SHP77 (cell line): ENCODE results near the gene CDC42EP4.
A peak's percentile ranks its signal among the peaks of the same experiment; 100 is the strongest.
"Not testable (repeated sequence)": the region's sequence is repeated elsewhere in the genome, so short reads cannot be mapped to it uniquely, and the experiment has no call there.

ENCODE experiments used
- DNase-seq, 2 experiments: peaks; one replicate each; lab custom pipeline; 2025; lab: John Stamatoyannopoulos, UW

CDC42EP4 gene

DNA sequence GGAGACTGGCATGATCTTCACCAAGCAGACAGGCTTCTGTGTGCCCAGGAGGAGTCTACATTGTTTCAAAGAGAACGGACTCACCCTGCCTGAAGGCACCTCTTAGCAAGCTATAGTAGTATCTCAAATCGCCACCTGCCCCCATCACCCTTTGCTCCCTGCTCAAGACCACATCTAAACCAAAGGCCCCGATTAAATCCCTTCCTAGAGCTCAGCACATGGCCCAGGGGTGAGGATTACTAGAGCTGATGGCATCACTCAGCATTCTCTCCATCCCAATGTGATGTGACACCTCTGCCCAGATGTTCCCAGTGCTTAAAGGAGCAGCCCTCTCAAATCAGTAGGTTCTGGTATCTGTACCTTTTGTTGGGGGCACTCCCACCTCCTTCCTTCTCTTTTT is 8.0 kb upstream of the CDC42EP4 start:
- DNase-seq: no peak

- DNase-seq: no peak
Observed at GRCh38 chr17:73318836-73319235, 7.0 kb upstream of the CDC42EP4 start.

DNA sequence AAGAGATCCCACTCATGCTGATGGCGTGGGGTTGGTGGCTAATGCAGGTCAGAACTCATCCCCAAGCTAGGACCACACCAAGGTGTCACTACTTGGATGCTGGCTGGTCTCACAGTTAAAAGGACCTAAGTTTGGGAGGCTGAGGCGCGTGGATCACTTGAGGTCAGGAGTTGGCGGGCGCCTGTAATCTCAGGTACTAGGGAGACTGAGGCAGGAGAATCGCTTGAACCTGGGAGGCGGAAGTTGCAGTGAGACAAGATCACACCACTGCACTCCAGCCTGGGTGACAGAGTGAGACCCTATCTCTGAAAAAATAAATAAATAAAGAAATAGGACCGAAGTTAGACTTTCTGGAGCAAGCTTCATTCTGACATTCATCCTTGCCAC is 6.6 kb upstream of the CDC42EP4 start:
- DNase-seq: no peak

DNA sequence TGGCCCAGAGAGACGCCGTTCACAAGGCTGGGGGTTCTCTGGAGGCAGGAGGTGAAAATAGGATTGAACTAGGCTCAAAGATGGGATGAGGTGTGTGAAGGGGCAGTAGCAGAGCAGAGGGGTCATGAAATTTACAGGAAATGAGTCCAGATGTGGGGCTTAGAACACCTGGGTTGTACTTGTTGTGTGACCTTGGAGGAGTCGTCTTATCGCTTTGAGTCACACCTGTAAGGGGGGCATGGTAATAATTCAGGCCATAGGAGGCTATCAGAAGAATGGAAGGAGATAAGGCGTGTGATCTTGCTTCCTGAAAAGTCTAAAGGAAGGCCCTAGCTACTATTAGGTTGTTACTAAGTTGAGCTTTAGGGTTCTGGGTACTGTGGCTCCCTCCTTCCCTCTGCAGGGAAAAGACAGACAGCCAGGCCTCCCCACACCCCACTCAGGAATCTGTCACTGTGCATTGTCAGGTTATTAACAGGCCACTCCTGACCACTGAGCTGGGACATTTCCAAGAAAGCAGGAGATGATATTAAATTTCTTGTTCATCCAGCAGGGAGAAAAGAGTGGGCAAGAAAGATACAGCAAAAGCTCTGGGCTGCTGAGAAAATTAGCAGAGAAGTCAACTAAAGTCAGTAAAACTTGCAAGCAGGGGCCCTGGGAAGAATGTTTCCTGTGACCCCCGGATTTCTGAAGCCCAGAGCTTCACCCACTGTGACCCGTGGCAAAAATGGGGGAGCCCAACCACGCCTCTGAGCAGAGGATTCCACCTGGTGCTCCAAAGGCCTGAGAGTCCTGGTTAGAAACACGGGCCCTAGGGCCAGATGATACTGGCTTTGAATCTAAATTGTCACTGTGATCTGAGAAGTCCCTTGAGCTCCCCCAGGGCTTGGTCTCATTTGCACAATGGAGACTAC is 6.0 kb upstream of the CDC42EP4 start:
- DNase-seq: no peak

DNA sequence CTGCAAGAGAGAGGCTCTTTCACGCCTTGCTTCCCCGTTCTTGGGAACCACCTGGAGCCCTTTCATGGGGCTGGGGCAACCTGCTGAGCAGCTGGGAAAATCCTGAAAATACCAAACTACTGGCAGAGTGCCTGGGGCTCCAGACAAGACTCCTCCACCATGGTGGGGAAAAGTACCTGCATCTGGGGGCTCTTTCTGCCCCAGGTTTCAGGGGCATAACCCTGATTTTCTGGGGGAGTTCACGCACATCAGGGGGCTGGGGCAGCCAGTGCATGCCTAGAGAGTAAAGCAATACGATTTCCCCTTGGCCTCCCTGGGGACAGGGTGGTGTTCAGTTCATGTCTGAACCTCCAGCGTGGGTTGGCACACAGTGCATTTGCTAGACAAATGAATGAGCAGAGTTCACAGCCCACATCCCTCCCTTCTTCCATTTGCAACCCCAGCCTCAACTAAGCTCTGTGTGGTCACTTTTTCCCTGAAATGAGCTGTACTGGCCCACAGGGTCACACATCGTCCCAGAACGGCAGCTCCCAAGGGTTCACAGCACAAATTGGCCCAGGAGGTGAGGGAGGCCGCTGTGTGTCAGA is 5.2 kb upstream of the CDC42EP4 start:
- no peak for DNase-seq

DNA sequence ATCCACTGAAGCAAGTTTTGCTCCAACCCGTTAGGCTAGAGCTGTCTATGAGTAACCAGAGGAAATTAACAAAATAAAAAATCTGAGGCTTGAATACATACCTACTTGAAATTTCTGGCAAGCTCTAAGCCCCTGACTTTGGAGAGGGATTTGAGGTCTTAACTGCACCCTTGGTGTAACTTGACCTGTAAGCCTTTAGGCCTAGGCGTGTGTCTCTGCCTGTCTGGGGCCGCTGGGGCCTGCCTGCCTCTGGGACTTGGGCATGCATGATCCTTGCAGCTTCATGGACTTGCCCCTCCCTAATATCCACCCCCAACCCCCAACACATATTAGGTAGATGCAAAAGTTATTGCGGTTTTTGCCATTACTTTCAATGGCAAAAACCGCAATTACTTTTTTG is 3.7 kb upstream of the CDC42EP4 start:
- DNase-seq: no peak

GRCh38 chr17:73313526-73314127 is 1.8 kb upstream of the CDC42EP4 start:
- DNase-seq: no peak

DNA sequence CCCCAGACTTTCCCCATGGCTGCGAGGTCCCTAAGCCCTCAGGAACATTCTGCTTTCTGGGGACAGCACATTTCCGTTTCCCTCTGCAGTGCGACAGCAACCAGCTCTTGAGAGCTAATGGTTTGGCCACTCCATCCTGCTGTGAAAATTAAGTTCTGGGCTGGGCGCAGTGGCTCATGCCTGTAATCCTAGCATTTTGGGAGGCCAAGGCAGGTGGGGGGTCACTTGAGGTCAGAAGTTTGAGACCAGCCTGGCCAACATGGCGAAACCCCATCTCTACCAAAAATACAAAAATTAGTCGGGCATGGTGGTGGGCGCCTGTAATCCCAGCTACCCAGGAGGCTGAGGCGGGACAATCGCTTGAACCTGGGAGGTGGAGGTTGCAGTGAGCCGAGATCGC is 1.1 kb upstream of the CDC42EP4 start:
- not testable (repeated sequence) for DNase-seq

DNA sequence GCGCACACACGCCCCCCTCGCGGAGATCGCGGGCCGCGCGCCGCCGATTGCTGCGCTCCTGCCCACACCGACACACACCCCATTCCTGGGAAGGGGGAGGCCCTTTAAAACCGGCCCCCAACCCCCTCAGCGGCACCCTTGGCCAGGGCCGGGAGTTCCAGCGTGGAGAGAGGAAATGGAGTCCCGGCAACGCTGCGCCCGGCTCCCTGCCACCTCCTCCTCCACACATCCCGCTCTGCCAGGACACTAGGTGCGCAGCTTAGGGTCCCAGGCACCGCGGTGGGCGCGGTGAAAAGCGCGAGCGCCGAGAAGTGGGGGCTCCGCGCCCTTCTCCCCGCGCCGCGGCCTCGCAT is 397 bp downstream of the CDC42EP4 start:
- no peak for DNase-seq

DNA sequence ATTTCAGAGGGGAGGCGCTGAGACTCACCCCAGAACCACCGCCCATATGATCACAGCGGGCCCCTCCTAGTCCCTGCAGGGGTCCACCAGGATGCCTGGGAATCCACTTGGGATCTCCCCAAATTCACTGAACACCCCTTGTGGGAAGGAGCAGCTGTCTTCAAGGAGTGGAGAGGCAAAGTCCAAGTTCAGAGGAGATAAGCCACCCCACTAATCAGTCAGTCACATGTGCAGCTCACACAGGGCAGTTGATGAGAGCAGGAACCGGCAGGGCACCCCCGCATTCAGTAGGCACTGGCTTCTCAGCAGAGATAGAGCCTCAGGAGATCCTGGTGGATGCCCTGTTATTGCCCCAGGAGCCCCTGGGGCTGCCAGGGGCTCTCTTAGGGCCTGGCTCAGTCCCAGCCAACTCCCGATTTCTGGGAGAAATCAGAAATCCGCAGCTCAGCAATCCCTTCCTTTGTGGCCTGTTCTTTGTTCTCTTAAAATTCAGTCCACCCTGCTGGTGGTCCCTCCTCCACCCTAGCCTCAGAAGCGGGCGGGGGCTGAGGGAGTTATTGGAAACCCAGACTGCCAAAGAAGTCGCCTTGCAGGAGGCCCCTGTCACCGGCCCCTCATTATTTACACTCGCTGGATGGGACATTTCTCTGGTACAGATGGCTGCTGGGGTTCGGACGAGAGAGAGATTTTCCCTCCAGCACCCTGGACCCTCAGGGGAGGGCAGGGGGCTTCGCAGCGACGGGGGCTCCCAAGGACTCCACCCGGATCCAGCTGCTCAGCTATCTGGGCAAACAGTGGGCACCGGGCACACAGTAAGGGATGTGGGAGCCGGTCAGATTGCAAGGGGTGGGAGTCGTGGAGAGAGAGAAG is 1.8 kb downstream of the CDC42EP4 start:
- no peak for DNase-seq

DNA sequence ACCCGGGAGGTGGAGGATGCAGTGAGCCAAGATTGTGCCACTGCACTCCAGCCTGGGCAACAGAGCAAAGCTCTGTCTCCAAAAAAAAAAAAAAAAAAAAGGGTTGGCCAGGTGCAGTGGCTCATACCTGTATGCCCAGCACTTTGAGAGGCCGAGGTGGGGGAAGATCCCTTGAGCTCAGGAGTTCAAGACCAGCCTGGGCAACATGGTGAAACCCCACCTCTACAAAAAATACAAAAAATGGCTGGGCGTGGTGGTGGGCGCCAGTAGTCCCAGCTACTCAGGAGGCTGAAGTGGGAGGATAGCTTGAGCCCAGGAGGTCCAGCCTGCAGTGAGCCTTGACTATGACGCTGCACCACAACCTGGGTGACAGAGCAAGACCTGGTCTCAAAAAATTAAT is 2.8 kb downstream of the CDC42EP4 start:
- not testable (repeated sequence) for DNase-seq

- DNase-seq: no peak
Observed at GRCh38 chr17:73308017-73308823, 3.6 kb downstream of the CDC42EP4 start.

DNA sequence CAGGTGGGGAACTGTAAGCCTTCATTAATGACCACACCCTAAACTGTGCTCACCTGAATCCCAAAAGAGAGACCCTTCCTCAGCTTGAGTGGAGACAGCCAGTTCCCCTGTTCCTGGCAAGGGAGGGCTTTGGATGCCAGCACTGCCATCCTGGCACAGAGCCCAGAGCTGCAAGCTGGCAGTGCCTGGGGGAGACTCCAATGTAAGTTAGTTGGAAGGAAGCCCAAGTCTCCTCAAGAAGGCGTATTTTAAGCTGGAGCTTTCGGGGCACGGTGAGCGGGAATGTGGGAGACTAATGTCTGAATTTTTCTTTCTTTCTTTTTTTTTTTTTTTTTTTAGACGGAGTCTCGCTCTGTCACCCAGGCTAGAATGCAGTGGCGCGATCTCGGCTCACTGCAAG is 4.7 kb downstream of the CDC42EP4 start:
- DNase-seq: no peak

DNA sequence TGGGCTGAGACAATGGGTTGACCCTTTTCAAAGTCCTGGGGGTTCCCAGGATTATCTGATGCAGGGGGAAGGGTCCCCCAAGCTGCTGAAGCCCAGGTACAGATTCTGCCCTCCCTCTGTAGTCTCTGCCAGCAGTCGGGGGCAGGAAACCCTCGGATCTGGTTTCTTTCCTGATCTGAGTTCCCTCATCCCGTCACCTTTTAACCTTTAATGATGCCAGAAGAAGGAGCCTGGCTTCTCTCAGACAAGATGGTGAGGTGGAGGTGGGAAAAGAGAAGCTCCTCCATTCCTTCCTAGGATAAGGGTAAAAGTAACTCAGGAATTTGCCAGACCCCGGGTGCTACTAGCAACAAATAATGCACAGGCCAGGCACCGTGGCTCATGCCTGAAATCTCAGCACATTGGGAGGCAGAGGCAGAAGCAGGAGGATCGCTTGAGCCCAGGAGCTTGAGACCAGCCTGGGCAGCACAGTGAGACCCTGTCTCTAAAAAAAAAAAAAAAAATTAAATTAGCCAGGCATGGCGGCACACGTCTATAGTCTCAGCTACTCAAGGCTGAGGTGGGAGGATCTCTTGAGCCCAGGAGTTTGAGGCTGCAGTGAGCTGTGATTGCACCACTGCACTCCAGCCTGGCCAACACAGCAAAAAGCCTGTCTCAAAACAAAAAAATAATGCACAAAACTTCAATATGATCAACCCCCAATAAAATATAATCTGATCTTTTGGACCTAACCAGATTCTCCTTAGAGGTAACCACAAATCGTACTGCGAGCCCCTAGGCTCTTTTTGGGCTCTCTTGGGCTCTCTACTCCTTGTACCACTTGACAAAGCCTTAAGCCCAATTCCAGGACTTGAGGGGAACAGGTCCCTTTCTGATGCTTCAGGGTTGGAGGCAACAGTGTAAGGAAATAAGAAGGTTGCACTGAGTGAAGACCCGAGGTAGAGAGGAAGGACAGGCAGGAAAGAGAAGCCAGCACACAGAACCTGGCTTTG is 5.7 kb downstream of the CDC42EP4 start:
- no peak for DNase-seq

GRCh38 chr17:73304971-73305812 is 6.6 kb downstream of the CDC42EP4 start:
- peak; percentile 36 to 71 for DNase-seq

- no peak for DNase-seq
Observed at GRCh38 chr17:73304438-73304837, 7.4 kb downstream of the CDC42EP4 start.

GRCh38 chr17:73302189-73302588 is 9.6 kb downstream of the CDC42EP4 start:
- no peak for DNase-seq

DNA sequence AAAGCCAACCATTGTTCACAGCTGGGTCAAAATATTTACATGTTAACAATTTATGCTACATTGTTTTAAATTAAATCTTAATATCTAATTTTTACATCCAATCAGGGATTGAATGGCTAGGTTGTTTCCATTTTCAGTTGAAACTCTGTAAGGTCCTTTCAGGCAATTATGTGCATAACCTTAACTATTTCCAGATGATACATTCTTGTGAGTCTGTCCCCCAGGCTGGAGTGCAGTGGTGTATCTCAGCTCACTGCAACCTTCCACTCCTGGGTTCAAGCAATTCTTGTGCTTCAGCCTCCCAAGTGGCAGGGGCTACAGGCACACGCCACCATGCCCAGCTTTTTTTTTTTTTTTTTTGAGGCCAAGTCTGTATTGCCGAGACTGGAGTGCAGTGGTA is 10.4 kb downstream of the CDC42EP4 start:
- no peak for DNase-seq

GRCh38 chr17:73300392-73300791 is 11.4 kb downstream of the CDC42EP4 start:
- DNase-seq: no peak
